A549 (cell line): ENCODE measurements around the gene SELENOI. TPM values are rescaled to one million over a fixed set of nuclear protein-coding genes. Genes with fewer than 3 reads are reported as not detected.
"Not testable (repeated sequence)": the region's sequence is repeated elsewhere in the genome, so short reads cannot be mapped to it uniquely, and the experiment has no call there.

Source experiments
- ATAC-seq, 2 experiments: fragments of 200-7000 bp in 1 of 2; fragments of >200 bp in 1 of 2; cut with Nextera tagmentation in 1 of 2; cut with Tn5 transposase in 1 of 2; 3 replicates each; pipeline versions ENCODE4 v1.8.0 to v1.9.1; 2018 to 2020; ENCODE audit warnings: mild to moderate bottlenecking in 1 of 2, moderate library complexity in 1 of 2
- CTCF ChIA-PET: fragments of 300-600 bp; sonication (Branson Sonifier 250); formaldehyde crosslinking; extraction: SDS; loops from one replicate; lab custom pipeline; 2021; ENCODE audit warnings: antibody characterized with exemption, inconsistent platforms; lab: Yijun Ruan, JAX
- POLR2A ChIA-PET: fragments of 350-600 bp; formaldehyde crosslinking; extraction: SDS; loops from one replicate; lab custom pipeline; 2021; ENCODE audit warnings: antibody characterized with exemption, inconsistent platforms; lab: Yijun Ruan, JAX
- DNase-seq, 2 experiments: peaks; one replicate each; pipeline versions ENCODE4 v3.0.0 to v3.0.0-alpha.2; 2011 to 2016; ENCODE audit warnings: low read depth in 1 of 2, low spot score in 1 of 2
- FAIRE-seq: peaks from 2 replicates; lab custom pipeline; 2011; peaks lifted over from hg19 to GRCh38; lab: Jason Lieb, UNC
- H3K27ac ChIP-seq, 2 experiments: fragments of >200 bp; sonication (Bioruptor Twin); formaldehyde crosslinking; 3 replicates each; pipeline ENCODE4 v1.5.1; 2016 to 2017
- H3K4me1 ChIP-seq: fragments of >200 bp; sonication (Bioruptor Twin); formaldehyde crosslinking; 3 replicates; pipeline ENCODE4 v1.6.1; 2016
- H3K4me2 ChIP-seq: fragments of >200 bp; sonication (Bioruptor Twin); formaldehyde crosslinking; 3 replicates; pipeline ENCODE4 v1.6.1; 2016
- H3K4me3 ChIP-seq: fragments of >200 bp; sonication (Bioruptor Twin); formaldehyde crosslinking; 3 replicates; pipeline ENCODE4 v1.5.1; 2016
- H3K9me3 ChIP-seq: fragments of >200 bp; sonication (Bioruptor Twin); formaldehyde crosslinking; 3 replicates; pipeline ENCODE4 v1.6.1; 2016
- CHD4 ChIP-seq: fragments of 200-600 bp; sonication (generic); IDR thresholded peaks from 2 replicates; pipeline ENCODE4 v1.6.1; 2016; ENCODE audit warnings: antibody characterized with exemption, mild to moderate bottlenecking, borderline replicate concordance
- EHMT2 ChIP-seq: fragments of 200-600 bp; sonication (generic); IDR thresholded peaks from 2 replicates; pipeline ENCODE4 v1.6.1; 2016; ENCODE audit warnings: antibody characterized with exemption, low read depth, mild to moderate bottlenecking, moderate library complexity
- ESRRA ChIP-seq: fragments of 150-350 bp; IDR thresholded peaks from 2 replicates; pipeline ENCODE4 v1.6.1; 2014; ENCODE audit warnings: mild to moderate bottlenecking, low read length, borderline replicate concordance
- GATA3 ChIP-seq: IDR thresholded peaks from 2 replicates; pipeline ENCODE4 v1.6.1; 2012; ENCODE audit warnings: borderline replicate concordance
- JUNB ChIP-seq: fragments of >200 bp; sonication (Bioruptor Twin); formaldehyde crosslinking; IDR thresholded peaks from 2 replicates; pipeline ENCODE4 v1.6.1; 2016
- KDM1A ChIP-seq: fragments of 200-600 bp; sonication (generic); IDR thresholded peaks from 2 replicates; pipeline ENCODE4 v1.6.1; 2016; ENCODE audit warnings: low read depth, mild to moderate bottlenecking
- KDM5A ChIP-seq: fragments of 200-600 bp; sonication (generic); IDR thresholded peaks from 2 replicates; pipeline ENCODE4 v1.6.1; 2016; ENCODE audit warnings: antibody characterized with exemption, mild to moderate bottlenecking
- MAFK ChIP-seq: fragments of 450-650 bp; IDR thresholded peaks from 2 replicates; pipeline ENCODE4 v1.6.1; 2014; ENCODE audit not compliant: partially characterized antibody
- MYC ChIP-seq: IDR thresholded peaks from 2 replicates; pipeline ENCODE4 v1.6.1; 2012; ENCODE audit warnings: mild to moderate bottlenecking, inconsistent platforms, low read length, improper control_type of control experiment, borderline replicate concordance
- NFE2L2 ChIP-seq: fragments of 150-350 bp; conservative IDR thresholded peaks from 2 replicates; pipeline ENCODE4 v1.6.1; 2014; ENCODE audit warnings: low read length
- POLR2AphosphoS2 ChIP-seq: conservative IDR thresholded peaks from 2 replicates; pipeline ENCODE4 v1.6.1; 2012; ENCODE audit warnings: low read length, improper control_type of control experiment, inconsistent platforms
- RAD21 ChIP-seq, 2 experiments: fragments of >200 bp in 1 of 2; sonication (Bioruptor Twin) in 1 of 2; formaldehyde crosslinking in 1 of 2; IDR thresholded peaks in 1 of 2; conservative IDR thresholded peaks in 1 of 2; 2 replicates in 1 of 2; 3 replicates in 1 of 2; pipeline ENCODE4 v1.6.1; 2012 to 2018; ENCODE audit warnings: inconsistent platforms in 1 of 2
- RFX5 ChIP-seq: fragments of 450-650 bp; IDR thresholded peaks from 2 replicates; pipeline ENCODE4 v1.7.1; 2014; ENCODE audit warnings: antibody characterized with exemption, mild to moderate bottlenecking, moderate library complexity
- SREBF2 ChIP-seq: fragments of 450-650 bp; IDR thresholded peaks from 2 replicates; pipeline ENCODE4 v1.6.1; 2014; ENCODE audit warnings: mild to moderate bottlenecking, moderate library complexity
- USF2 ChIP-seq: fragments of 450-650 bp; IDR thresholded peaks from 2 replicates; pipeline ENCODE4 v1.6.1; 2014; ENCODE audit warnings: antibody characterized with exemption
- ZC3H11A ChIP-seq: fragments of 450-650 bp; IDR thresholded peaks from 2 replicates; pipeline ENCODE4 v1.6.1; 2014; ENCODE audit warnings: antibody characterized with exemption, mild to moderate bottlenecking
- WGBS: methylation state at CpG from one replicate; pipeline ENCODE4 v1.1.6; 2017; ENCODE audit errors: missing lambda C conversion rate; 5-methylcytosine and 5-hydroxymethylcytosine counted together
- polyA plus RNA-seq, 4 experiments: library from polyadenylated mRNA; depleted of rRNA in 3 of 4; stranded (reverse); fragments of >200 nt; fragmentation: RNase III in 1 of 4; extraction: RNeasy Plus Mini Kit Qiagen cat#74134 plus additional on column Dnase treatment in 1 of 4; gene quantifications; 2 replicates in 3 of 4; 3 replicates in 1 of 4; pipeline ENCODE4 v1.2.3, GENCODE V29; 2011 to 2017
- TF ChIP-seq, protein P1 (sequence below): IDR thresholded peaks from 2 replicates; pipeline ENCODE4 v1.6.1; 2012
- TF ChIP-seq, protein P2 (sequence below): fragments of >200 bp; sonication (Bioruptor Twin); formaldehyde crosslinking; IDR thresholded peaks from 3 replicates; pipeline ENCODE4 v1.5.1; 2016
- TF ChIP-seq, protein P3 (sequence below): IDR thresholded peaks from 2 replicates; pipeline ENCODE4 v1.6.1; 2012

Gene SELENOI
- polyA plus RNA-seq, 2 of the 4 experiments (the other 2 are of a cell fraction) = 18.2 to 38.7 TPM

- no peak for TF ChIP-seq GATA3
- no peak for TF ChIP-seq MYC
These were observed 21.0 kb upstream of the SELENOI start (continued) for GRCh38 chr2:26324903-26325302.

DNA sequence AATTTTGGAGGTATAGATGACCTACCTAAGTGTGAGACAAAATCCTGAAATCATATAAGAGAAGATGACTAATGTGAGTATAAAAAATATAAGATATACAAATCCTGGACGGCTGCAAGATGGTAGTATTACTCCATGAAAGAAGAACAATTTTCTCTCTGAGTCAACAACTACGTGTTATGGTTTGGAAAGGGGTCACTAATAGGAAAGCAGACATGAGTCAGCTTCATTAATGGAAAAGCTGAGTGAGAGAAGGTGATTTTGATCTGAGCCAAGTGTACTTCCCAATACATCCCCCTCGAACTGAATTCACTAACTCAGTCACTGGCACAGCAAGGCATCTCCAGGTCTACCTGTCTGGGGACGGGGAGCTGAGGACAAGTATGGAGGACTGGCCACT is 20.1 kb upstream of the SELENOI start:
- ChIA-PET POLR2A (no interaction called here), CTCF (interaction anchor here (1.7 to 13.9 kb wide), 4 partner anchors 10 to 252 kb away, joined by 4 to 156 read pairs (median 6); no protein-coding TSS in a partner anchor)
- Histone ChIP-seq H3K4me2 (no peak overlapping the region), H3K27ac (no peak overlapping the region), H3K4me3 (no peak overlapping the region), H3K4me1 (peaks cover 4% of the 10 kb centered on the region; the same call in 1 of the 3 replicates), H3K9me3 (no peaks in the 10 kb centered on the region)
- DNase-seq (no peak), FAIRE-seq (no peak), ATAC-seq (no peak)
- WGBS = 43% methylated on average over 4 of the region's 4 CpGs
- TF ChIP-seq, protein P1, sequence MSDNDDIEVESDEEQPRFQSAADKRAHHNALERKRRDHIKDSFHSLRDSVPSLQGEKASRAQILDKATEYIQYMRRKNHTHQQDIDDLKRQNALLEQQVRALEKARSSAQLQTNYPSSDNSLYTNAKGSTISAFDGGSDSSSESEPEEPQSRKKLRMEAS = no peak
- no peak for TF ChIP-seq ESRRA
- TF ChIP-seq EHMT2 = no peak

GRCh38 chr2:26326514-26326913 is 19.4 kb upstream of the SELENOI start:
- no peak overlapping the region for H3K27ac ChIP-seq
- FAIRE-seq (no peak), DNase-seq (no peak), ATAC-seq (no peak)
- no peaks in the 10 kb centered on the region for H3K9me3 ChIP-seq
- TF ChIP-seq NFE2L2 (no peak), POLR2AphosphoS2 (no peak), KDM1A (no peak)
- no peak overlapping the region for H3K4me2 ChIP-seq
- peaks cover 4% of the 10 kb centered on the region; the same call in 1 of the 3 replicates for H3K4me1 ChIP-seq
- ChIA-PET POLR2A (no interaction called here), CTCF (interaction anchor here (1.0 to 13.9 kb wide), 4 partner anchors 11 to 181 kb away, joined by 3 to 156 read pairs (median 6); no protein-coding TSS in a partner anchor)
- H3K4me3 ChIP-seq = no peak overlapping the region
- 89% methylated on average over 1 of the region's 1 CpG for WGBS

GRCh38 chr2:26327291-26328272 is 18.4 kb upstream of the SELENOI start:
- CTCF ChIA-PET = interaction anchor here (0.7 to 13.9 kb wide), 5 partner anchors 12 to 232 kb away, joined by 3 to 156 read pairs (median 3); no protein-coding TSS in a partner anchor
- Histone ChIP-seq H3K27ac (no peak overlapping the region), H3K4me2 (no peak overlapping the region), H3K4me1 (peaks cover 4% of the 10 kb centered on the region; the same call in 1 of the 3 replicates), H3K4me3 (no peak overlapping the region), H3K9me3 (no peaks in the 10 kb centered on the region)
- WGBS = 25% methylated on average over 4 of the region's 5 CpGs
- TF ChIP-seq ZC3H11A = no peak
- TF ChIP-seq CHD4 = no peak
- TF ChIP-seq JUNB = no peak
- no peak for TF ChIP-seq EHMT2
- no peak for ATAC-seq
- no peak for FAIRE-seq
- no peak for DNase-seq
- POLR2A ChIA-PET = no interaction called here

GRCh38 chr2:26329083-26329482 is 16.9 kb upstream of the SELENOI start:
- H3K4me3 ChIP-seq, H3K4me2 ChIP-seq, DNase-seq, H3K9me3 ChIP-seq, POLR2A ChIA-PET, H3K27ac ChIP-seq, H3K4me1 ChIP-seq, FAIRE-seq, ATAC-seq: not testable (repeated sequence)
- 78% methylated on average over 4 of the region's 4 CpGs for WGBS
- CTCF ChIA-PET = interaction anchor here (0.6 to 13.9 kb wide), 10 partner anchors 14 to 378 kb away, joined by 3 to 156 read pairs (median 6); partner anchors contain the start of gene SELENOI

DNA sequence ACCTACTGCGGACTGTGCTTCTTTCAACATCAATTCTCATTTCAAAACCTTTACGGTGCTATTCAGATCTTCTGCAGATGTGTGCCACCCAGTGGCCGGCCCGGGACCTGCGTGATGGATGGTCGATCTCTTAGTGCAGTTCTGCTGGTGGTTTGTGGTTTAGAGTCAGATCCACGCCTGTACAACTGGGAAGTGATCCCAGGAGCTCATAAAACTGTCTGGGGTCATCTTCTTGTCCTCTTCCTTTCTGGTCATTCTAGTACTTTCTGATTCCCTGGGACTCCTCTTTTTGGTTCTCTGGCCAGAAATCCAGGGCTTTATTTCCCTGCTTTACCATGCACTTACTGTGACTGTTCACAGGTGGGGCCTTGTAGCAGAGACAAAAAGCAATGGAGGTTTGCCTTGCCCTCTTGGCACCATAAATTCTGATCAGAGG is 15.8 kb upstream of the SELENOI start:
- peaks cover 8% of the 10 kb centered on the region for H3K4me1 ChIP-seq
- ATAC-seq (peak; percentile 98 to 99), FAIRE-seq (peak; percentile 13), DNase-seq (peak; percentile 84 to 89)
- H3K9me3 ChIP-seq = no peaks in the 10 kb centered on the region
- CTCF ChIA-PET = interaction anchor here (0.6 to 13.9 kb wide), 31 partner anchors 8 to 479 kb away, joined by 3 to 156 read pairs (median 5); partner anchors contain the start of genes ADGRF3, HADHB and SELENOI
- no peak overlapping the region for H3K27ac ChIP-seq
- POLR2A ChIA-PET = interaction anchor here (1.1 kb wide), 1 partner anchor 16 kb away, joined by 3 read pairs; the partner anchor contains the start of gene SELENOI
- peak overlapping the region; percentile 15; the same call in 1 of the 3 replicates for H3K4me2 ChIP-seq
- 5% methylated on average over 7 of the region's 7 CpGs for WGBS
- H3K4me3 ChIP-seq = no peak overlapping the region
- no peak for TF ChIP-seq RFX5
- TF ChIP-seq, protein P2, sequence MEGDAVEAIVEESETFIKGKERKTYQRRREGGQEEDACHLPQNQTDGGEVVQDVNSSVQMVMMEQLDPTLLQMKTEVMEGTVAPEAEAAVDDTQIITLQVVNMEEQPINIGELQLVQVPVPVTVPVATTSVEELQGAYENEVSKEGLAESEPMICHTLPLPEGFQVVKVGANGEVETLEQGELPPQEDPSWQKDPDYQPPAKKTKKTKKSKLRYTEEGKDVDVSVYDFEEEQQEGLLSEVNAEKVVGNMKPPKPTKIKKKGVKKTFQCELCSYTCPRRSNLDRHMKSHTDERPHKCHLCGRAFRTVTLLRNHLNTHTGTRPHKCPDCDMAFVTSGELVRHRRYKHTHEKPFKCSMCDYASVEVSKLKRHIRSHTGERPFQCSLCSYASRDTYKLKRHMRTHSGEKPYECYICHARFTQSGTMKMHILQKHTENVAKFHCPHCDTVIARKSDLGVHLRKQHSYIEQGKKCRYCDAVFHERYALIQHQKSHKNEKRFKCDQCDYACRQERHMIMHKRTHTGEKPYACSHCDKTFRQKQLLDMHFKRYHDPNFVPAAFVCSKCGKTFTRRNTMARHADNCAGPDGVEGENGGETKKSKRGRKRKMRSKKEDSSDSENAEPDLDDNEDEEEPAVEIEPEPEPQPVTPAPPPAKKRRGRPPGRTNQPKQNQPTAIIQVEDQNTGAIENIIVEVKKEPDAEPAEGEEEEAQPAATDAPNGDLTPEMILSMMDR = peak; percentile 94
- no peak for TF ChIP-seq SREBF2
- no peak for TF ChIP-seq MAFK
- TF ChIP-seq, protein P3, sequence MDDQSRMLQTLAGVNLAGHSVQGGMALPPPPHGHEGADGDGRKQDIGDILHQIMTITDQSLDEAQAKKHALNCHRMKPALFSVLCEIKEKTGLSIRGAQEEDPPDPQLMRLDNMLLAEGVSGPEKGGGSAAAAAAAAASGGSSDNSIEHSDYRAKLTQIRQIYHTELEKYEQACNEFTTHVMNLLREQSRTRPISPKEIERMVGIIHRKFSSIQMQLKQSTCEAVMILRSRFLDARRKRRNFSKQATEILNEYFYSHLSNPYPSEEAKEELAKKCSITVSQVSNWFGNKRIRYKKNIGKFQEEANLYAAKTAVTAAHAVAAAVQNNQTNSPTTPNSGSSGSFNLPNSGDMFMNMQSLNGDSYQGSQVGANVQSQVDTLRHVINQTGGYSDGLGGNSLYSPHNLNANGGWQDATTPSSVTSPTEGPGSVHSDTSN = no peak
- TF ChIP-seq ESRRA = no peak
- peak; percentile 82 to 84 for TF ChIP-seq RAD21 (conservative IDR thresholded peaks at IDR 0.05 in 1 of 2, IDR thresholded peaks at IDR 0.05 in 1 of 2)
- TF ChIP-seq KDM5A = no peak
- no peak for TF ChIP-seq USF2
